NCI-H1930 (cell line): Measurements from ENCODE around the gene XCL1.
"Not testable (repeated sequence)": the region's sequence is repeated elsewhere in the genome, so short reads cannot be mapped to it uniquely, and the experiment has no call there.

Experiments used
- DNase-seq, 2 experiments: peaks; one replicate each; lab custom pipeline; 2025; lab: John Stamatoyannopoulos, UW

Gene XCL1, protein sequence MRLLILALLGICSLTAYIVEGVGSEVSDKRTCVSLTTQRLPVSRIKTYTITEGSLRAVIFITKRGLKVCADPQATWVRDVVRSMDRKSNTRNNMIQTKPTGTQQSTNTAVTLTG

DNA sequence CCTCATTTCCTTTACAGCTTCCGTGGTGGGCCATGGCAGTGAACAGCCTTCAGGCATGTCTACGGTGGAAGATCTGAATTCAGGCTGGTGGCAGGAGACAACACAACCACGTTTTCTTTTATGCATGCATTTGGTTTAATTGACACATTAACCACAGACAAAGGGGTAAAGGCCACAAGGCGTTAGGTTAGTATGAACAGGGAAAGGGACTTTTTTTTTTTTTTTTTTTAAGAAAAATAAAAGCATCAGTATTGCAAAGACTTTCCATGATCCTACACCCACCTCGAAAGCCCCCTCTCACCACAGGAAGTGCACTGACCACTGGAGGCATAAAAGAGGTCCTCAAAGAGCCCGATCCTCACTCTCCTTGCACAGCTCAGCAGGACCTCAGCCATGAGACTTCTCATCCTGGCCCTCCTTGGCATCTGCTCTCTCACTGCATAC lies at the start of gene XCL1:
Gene XCL1, plus strand, starts transcription at position 361 of the 444 bp plus-strand sequence. Its CDS starts 33 bp downstream, at position 394.
- DNase-seq, result not testable (repeated sequence)

DNA sequence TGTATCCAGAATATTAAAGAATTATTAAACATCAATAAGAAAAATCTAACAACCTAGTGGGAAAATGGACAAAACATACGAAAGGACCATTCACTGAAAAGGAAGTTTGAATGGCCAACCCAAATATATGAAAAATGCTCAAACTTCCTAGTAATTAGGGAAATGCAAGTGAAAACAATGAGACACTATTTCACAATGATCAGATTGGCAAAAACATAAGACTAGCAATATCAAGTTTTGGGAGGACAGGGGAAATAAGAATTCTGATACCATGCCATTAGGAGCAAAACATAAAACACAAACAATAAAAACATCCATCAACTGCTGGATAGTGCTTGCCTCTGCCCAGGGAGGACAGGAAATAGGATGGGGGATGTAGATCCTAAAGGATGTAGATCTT lies 46.9 kb upstream of the XCL1 start:
- DNase-seq, result no peak

DNA sequence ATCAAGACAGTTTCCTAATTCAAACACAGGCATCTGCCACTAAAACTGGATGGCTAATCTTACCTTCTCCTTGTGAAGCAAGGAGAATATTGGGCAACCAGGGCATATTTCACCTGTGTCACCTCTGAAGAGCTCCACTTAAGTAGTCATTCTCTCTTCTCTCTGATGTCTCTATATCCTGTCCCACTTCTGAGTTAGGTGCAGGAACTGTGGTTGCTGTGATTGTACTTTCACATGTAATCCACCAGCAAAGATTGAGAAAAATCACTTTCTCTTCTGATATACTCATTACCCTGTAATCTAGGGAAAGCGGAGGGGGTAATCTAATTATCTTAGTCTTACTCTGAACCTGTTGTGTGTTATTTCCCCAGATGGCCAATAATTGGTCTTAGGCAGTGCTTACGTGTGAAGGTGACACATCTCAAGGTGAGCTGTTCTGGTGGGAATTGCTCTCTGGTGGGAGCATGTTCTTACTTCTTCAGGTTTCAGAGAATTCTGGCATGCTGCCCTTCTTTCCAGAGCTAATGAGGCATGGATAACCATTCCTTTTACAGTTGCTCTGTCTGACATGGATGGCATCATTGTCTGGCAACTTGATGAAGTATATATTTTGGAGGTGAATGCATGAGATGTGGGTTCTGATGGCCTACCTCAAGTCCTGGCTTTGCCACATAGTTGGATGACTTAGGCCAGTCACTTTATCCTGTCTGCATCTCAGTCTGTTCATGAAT lies 44.6 kb upstream of the XCL1 start:
- DNase-seq, result no peak

DNA sequence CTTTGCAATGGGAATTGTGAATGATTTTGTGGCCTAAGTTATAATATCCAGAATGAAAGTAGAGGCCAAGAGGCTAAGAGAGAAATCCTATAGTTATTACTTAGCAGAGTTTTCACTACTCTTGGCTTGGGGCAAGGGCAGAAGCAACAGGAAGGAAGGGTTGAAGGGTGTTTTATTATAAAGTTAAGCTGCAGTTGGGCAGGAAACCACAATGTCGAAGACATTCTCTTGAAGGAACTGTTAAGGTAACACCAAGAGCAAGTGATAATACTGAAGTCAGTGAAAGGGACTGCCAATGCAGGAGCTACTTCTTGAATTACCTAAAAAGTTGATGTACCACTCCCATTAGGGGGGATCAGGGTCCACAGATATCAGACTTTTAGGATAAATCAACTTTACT lies 40.9 kb upstream of the XCL1 start:
- DNase-seq, result no peak

DNA sequence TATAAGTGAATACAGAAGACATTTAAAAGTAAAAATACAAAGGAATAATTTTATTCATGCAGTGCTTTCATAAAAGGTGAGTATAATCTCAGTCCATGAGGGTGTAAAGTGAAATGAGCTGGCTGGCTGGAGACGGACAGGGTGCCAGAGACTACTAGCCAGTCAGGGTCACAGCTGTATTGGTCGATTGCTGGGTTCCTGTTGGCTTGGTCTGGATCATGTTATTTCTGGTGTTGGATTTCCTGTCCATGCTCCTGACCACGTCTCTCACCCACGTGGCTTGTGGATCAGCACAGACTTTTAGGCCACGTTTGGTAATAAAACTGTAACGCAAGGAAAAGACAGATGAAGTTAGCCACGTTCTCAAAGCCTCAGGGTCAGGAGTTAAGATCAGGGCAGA lies 35.6 kb upstream of the XCL1 start:
- not testable (repeated sequence) for DNase-seq

DNA sequence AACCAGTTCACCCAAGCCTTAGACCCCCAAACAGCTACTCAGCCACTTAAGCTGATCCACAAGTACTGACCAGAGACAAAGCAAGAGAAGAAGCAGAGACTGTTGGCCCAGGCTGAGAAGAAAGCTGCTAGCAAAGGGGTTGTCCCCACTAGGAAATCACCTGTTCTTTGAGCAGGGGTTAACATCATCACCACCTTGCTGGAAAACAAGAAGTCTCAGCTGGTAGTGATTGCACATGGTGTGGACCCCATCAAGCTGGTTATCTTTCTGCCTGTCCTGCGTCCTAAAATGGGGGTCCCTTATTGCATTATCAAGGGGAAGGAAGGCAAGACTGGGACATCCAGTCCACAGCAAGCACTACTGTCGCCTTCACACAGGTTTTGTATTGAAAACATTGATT lies 33.4 kb upstream of the XCL1 start:
- not testable (repeated sequence) for DNase-seq

DNA sequence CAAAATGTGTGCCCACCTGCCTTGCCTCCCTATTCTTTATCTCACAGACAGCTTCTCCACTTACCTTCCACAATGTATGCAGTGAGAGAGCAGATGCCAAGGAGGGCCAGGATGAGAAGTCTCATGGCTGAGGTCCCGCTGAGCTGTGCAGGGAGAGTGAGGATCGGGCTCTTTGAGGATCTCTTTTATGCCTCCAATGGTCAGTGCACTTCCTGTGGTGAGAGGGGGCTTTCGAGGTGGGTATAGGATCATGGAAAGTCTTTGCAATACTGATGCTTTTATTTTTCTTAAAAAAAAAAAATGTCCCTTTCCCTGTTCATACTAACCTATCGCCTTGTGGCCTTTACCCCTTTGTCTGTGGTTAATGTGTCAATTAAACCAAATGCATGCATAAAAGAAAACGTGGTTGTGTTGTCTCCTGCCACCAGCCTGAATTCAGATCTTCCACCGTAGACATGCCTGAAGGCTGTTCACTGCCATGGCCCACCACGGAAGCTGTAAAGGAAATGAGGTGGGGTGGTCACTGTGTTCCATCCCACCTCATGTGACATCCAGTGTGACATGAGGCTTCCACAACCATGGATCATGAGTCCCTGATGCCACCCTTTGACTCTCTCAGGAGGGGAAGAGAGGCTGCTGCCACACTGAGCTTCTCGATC lies 32.4 kb upstream of the XCL1 start, which contains the start of gene XCL2:
Gene XCL2, minus strand, starts transcription at position 158 of the 659 bp plus-strand sequence. Its CDS starts 33 bp downstream, at position 125.
- not testable (repeated sequence) for DNase-seq

DNA sequence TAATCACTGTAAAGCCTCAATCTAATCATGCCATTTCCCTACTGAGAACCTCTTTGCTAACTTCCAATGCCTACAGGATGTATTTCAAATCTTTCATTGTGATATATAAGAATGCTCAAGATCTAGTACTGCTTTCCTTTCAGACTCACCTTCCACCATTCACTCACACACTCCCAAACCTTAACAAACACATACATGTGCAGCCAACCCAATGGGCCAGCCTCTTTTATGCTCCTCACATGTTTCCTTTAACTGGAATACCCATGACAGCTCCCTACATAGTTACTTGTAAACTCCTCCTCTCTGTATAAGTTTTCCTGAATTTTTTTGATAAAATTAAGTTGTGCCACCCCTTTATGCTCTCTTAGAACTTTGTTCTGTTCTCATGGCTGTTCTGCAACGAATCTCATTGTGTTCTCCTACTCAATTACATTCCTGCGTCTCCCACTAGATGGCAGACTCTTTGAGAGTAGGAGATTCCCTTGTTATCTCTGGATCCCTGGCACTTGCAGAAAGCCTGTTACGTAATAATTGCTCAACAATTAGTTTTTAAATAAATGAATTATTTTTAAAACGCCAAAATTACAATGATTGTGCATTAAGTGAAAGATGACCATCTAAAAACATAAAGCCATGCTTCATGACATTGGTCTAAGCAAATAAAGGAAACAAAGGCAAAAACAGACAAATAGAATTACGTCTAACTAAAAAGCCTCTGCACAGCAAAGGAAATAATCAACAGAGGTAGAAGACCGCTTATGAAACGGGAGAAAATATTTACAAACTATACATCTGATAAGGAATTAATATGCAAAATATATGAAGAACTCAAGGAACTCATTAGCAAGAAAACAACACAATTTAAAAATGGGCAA lies 30.5 kb upstream of the XCL1 start:
- DNase-seq, result not testable (repeated sequence)

DNA sequence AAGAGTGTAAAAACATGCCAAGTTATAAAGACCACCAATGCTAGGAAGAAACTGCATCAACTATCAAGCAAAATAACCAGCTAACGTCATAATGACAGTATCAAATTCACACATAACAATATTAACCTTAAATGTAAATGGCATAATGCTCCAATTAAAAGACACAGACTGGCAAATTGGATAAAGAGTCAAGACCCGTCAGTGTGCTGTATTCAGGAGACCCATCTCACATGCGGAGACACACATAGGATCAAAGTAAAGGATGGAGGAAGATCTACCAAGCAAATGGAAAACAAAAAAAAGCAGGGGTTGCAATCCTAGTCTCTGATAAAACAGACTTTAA lies 29.9 kb upstream of the XCL1 start:
- not testable (repeated sequence) for DNase-seq

DNA sequence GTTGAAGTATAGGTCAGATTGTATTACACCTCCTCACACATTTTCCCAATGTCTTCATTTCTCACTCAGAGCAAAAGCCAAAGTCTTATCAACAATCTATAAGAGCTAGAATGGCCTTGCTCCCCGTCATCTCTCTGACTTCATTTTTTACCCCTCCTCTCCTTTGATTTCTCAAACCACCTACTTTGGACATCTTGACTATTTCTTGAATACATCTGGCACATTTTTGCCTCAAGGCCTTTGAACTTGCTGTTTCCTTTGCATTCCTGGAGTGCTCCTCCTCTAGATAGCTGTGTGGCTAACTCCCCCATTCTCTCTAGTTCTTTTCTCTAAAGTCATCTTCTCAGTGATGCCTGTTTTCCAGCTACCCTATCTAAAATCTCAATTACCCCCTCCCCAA lies 25.4 kb upstream of the XCL1 start:
- DNase-seq, result no peak

DNA sequence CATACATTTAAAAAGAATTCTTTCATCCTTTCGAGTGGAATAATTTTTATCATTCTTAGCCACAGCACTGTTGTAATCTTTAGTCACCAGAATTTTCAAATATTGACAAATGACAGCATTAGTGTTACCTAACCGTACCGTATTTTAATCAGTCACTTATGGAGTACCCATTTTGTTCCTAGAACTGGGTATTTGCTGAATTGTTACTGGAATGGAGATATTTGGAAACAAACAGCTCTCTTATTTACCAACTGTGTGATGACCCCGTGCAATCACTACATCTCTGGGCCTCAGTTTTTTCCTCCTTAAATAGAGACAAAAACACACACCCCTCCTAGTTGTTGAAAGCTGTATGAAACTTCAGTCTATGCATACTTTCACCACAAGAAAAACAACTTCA lies 24.7 kb upstream of the XCL1 start:
- no peak for DNase-seq

DNA sequence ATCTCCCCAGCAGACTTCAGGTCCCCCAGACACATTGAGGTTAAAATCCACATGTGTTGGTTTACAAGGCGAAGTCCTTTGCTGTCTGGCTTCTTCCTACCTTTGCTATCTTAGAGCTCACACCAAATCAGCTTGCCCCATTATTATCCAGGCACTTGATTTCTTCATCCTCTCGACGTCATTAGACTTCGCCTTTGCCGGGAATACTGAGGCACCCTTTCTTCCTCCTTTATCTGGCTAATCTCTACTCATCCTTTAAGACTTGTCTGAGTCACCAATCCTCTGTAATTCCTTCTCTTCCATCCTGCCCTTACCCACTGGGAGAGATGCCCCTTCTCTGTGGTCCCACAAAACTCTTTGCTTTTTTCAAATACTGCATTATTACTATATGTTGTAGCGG lies 23.4 kb upstream of the XCL1 start:
- no peak for DNase-seq

DNA sequence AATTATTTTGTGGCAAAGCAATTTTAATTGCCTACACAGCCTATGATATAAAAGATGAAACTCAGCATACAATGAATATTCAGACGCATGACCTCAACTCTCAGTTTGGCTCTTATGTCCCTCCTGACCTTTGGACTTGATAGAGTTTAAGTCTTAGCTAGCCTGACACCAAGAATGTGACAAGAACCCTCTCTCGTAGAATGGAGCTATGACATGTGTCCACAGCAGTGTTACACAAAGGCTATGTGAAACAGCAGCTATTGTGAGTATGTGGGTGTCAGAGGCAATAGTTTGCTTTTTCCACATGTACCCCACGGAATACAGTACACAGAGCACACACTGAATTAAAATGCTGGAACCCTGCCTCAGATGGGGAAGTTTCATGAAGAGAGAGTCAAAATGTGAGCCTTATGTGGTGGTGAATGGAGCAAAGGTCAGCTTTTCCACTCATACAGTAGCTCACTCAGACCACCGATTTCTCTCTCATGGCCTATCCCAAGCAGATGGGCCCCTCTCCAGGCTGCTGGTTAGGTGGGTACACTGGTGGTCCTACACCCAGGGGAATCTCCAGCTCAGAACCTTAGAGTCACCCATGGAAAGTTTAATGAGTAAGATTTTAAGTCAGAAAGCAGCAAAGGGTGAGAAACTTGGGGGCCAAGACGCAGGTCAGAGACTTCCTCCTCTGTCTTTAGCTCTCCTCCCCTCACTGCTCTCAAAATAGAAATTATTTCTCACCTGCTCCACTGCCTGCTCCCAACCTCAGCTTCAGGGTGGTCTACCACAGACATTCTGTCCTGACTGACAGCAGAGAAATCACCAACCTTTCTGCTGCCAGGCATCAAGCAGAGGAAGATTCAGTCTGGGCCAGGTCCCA lies 22.5 kb upstream of the XCL1 start:
- no peak for DNase-seq

DNA sequence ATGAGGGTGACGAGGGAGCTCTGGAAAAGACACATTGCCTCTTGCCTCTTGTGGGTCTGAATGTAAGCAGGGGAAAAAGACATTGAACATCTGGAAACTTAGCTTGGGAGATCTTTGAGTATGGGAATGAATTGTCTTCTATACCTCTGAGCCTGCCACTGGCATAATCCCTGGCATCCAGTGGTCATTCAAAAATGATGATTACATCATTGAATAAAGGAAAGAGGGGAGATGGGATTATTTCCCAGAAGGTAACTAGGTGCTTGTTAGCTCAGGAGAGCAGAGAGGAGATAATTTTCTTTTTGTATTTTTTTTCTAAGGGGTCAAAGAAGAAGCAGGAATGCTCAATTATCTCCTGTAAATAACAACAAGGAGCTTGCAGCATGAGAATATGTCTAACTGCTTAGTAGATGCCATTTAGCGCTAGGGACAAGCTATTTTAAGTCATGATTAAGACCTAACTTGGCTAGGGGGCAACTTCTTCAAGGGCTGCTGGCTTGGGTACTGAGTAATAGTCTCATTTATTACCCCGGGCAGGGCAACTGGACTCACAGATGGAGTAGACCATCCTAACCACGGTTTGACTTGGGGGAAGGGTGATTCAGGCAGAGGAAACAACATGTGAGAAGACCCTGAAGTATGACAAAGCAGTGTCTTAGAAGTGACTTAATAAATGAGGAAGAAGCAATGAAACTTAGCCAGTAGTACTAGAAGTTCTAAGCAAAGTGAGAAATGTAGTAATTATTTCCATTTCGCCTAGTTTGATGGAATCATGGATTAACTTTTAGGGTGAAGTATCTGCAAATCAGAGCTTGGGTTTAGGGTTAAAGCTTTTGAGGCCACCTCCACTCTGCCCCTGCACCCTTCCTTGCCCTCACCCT lies 21.6 kb upstream of the XCL1 start:
- no peak for DNase-seq

DNA sequence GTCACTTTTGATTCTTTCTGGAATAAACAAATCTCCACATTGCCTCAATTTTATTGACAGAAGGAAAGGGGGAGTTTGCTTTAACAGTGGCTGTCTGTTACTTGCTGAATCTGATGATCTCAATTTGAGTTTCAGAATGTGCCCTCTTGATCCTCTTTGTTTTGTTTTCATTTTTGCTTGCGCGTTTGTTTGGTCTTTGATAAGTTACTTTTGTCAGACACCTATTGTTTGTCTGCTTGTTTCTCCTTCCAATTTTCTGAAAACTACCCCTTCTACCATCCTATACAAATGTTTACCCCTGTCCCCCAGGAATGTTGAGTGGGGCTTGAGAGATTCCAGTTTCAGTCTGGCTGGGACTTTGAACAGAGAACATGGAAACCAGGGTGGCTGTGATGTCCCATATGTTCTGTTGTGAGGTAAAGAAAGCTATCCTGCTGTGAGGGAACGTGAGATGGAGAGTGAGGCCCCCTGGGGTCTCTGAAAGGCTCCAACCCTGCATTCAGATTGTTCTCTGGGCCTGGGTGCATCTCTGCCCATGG lies 20.8 kb upstream of the XCL1 start:
- no peak for DNase-seq

DNA sequence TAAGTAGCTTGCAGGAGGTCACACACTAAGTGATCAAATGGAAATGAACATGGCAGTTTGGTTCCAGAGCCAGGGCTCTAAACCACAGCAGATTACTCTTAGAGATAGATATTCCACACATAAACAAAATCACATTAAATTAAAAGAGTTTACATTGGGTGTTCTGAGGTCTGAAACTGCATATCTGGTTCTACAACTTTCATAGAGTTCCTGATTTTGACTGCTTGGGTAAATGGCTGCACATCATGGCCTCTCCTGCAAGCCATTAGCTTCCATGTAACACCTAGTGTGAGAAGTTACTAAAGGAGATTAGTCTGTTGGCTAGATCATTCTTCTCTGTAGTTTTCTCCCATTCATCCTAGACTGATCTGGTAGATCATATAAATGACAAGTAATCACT lies 19.8 kb upstream of the XCL1 start:
- DNase-seq, result no peak

DNA sequence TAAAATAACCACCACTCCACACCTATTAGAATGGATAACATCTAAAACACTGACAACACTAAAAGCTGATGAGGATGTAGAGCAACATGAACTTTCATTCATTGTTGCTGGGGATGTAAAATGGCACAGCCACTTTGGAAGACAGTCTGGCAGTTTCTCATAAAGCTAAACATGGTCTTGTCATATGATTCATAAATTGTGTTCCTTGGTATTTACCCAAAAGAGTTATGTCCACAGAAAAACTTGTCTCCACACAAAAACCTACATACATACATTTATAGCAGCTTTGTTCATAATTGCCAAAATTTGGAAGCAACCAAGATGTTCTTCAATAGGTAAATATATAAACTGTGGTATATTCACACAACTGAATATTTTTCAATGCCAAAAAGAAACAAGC lies 16.0 kb upstream of the XCL1 start:
- DNase-seq, result no peak

DNA sequence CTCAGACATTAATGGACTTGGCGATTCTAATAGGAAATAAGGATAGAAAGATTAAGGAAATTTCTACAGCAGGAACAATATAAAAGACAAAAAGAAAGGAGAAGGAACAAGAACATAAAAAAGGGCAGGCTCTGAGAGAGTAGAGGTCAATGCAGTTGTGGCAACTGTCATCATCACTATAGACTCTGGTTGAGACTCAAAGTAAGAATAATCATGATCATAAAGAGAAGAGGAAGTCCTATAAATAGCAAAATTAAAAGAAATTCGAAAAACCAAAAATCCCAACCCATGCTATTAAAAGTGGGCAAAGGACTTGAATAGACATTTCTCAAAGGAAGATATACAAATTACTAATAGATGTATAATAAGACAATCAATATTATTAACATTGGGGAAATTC lies 14.4 kb upstream of the XCL1 start:
- no peak for DNase-seq

DNA sequence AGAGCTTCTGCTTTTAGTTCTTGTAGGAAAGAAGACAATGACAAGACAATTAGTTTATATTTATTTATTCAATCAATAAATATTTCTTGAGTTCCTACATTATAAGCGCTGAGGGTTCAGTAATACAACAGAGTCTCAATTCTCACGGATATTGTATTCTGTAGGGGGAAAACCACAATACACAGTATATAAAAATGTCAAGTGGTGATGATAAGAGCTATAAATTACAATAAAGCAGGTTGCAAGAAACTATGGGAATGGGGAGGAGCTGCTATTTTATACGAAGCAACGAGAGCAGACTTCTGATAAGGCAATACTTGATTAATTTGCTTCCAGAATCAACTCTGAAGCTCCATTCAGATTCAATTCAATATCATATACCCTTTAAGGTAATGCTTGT lies 10.6 kb upstream of the XCL1 start:
- no peak for DNase-seq

DNA sequence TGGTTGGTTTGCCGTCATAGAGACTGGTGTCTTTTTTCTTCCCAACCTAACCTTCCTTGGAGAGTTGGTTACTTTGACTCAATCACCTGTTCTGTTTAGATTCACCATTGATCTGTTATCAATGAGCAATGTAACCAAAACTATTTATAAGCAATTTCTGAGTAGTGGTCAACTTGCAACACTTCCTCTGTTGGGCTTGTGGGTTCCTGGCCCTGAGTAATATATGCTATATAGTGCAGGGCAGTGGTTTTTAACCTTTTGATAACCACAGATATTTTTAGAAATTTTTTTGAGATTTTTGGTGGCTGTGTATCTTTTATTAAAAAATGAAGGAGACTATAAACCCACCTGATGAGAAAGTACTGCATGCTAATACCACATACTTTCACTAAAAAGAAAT lies 9.4 kb upstream of the XCL1 start:
- DNase-seq, result no peak
